Neural progenitor cell (in vitro differentiated cells): Measurements from ENCODE around the gene FMNL2. TPM values are rescaled to one million over a fixed set of nuclear protein-coding genes. Genes with fewer than 3 reads are reported as not detected.

Experiments used
- DNase-seq: peaks from one replicate; pipeline ENCODE4 v3.0.0-alpha.2; 2016; ENCODE audit warnings: low spot score
- H2AFZ ChIP-seq: fragments of 200-600 bp; sonication (generic); replicated peaks from 2 replicates; pipeline ENCODE4 v1.6.1; 2016; ENCODE audit warnings: antibody characterized with exemption
- H3F3A ChIP-seq: fragments of 200-600 bp; sonication (generic); 2 replicates; pipeline ENCODE4 v1.6.1; 2016; ENCODE audit warnings: antibody characterized with exemption, low read depth
- H3K27ac ChIP-seq: fragments of 200-600 bp; sonication (generic); 2 replicates; pipeline ENCODE4 v1.5.1; 2016; ENCODE audit warnings: mild to moderate bottlenecking
- H3K27me3 ChIP-seq: fragments of 200-600 bp; sonication (generic); 2 replicates; pipeline ENCODE4 v1.6.1; 2016; ENCODE audit warnings: mild to moderate bottlenecking, moderate library complexity
- H3K36me3 ChIP-seq: fragments of 200-600 bp; sonication (generic); 2 replicates; pipeline ENCODE4 v1.5.1; 2016
- H3K4me1 ChIP-seq: fragments of 200-600 bp; sonication (generic); 2 replicates; pipeline ENCODE4 v1.6.1; 2016; ENCODE audit warnings: mixed run types
- H3K4me2 ChIP-seq: fragments of 200-600 bp; sonication (generic); 2 replicates; pipeline ENCODE4 v1.6.1; 2016
- H3K4me3 ChIP-seq: fragments of 200-600 bp; sonication (generic); 2 replicates; pipeline ENCODE4 v1.5.1; 2016
- H3K79me2 ChIP-seq: fragments of 200-600 bp; sonication (generic); 2 replicates; pipeline ENCODE4 v1.6.1; 2016; ENCODE audit warnings: low read depth
- H3K9ac ChIP-seq: fragments of 200-600 bp; sonication (generic); 2 replicates; pipeline ENCODE4 v1.6.1; 2016
- H3K9me3 ChIP-seq: fragments of 200-600 bp; sonication (generic); 2 replicates; pipeline ENCODE4 v1.5.1; 2016; ENCODE audit warnings: low read depth
- H4K20me1 ChIP-seq: fragments of 200-600 bp; sonication (generic); 2 replicates; pipeline ENCODE4 v1.6.1; 2016; ENCODE audit warnings: low read depth
- H3K27ac Mint-ChIP-seq: 3 replicates; pipeline ENCODE4 v1.8.0; 2021; ENCODE audit warnings: mixed read lengths
- H3K27me3 Mint-ChIP-seq: 2 replicates; pipeline ENCODE4 v1.8.0; 2022; ENCODE audit warnings: low read depth, mild to moderate bottlenecking, inconsistent platforms, moderate library complexity, mixed read lengths; ENCODE audit not compliant: insufficient read depth
- H3K36me3 Mint-ChIP-seq: 3 replicates; pipeline ENCODE4 v1.8.0; 2021; ENCODE audit warnings: mixed read lengths
- H3K4me1 Mint-ChIP-seq: 3 replicates; pipeline ENCODE4 v1.8.0; 2021; ENCODE audit warnings: mixed read lengths
- H3K4me3 Mint-ChIP-seq: 3 replicates; pipeline ENCODE4 v1.8.0; 2021; ENCODE audit warnings: mild to moderate bottlenecking, moderate library complexity, mixed read lengths
- H3K9me3 Mint-ChIP-seq: 3 replicates; pipeline ENCODE4 v1.8.0; 2020; ENCODE audit warnings: mixed read lengths
- CTCF ChIP-seq: fragments of 200-600 bp; sonication (generic); IDR thresholded peaks from 2 replicates; pipeline ENCODE4 v1.5.1; 2017; ENCODE audit warnings: antibody characterized with exemption, mild to moderate bottlenecking
- EZH2 ChIP-seq: fragments of 200-600 bp; sonication (generic); IDR thresholded peaks from 2 replicates; pipeline ENCODE4 v1.6.1; 2017; ENCODE audit warnings: antibody characterized with exemption, mild to moderate bottlenecking, moderate library complexity
- EZH2phosphoT487 ChIP-seq: fragments of 200-600 bp; sonication (generic); IDR thresholded peaks from 2 replicates; pipeline ENCODE4 v1.6.1; 2017; ENCODE audit warnings: antibody characterized with exemption
- total RNA-seq: library from RNA; depleted of rRNA; stranded (reverse); fragments of >200 nt; gene quantifications from 2 replicates; pipeline ENCODE4 v1.2.3, GENCODE V29; 2015; ENCODE audit warnings: low replicate concordance

The FMNL2 gene
- total RNA-seq, 1 donor from 2014 or later: 99.7 TPM

- H3K4me1 Mint-ChIP-seq: no peaks in the 10 kb centered on the region
- no peaks in the 10 kb centered on the region for H3K27me3 Mint-ChIP-seq
- TF ChIP-seq EZH2phosphoT487 (no peak), CTCF (no peak), EZH2 (no peak)
- no peaks in the 10 kb centered on the region for H3K27me3 ChIP-seq
- DNase-seq: no peak
- H3K4me1 ChIP-seq: no peaks in the 10 kb centered on the region
- H3K4me2 ChIP-seq: no peak overlapping the region
- no peak overlapping the region for H3K4me3 Mint-ChIP-seq
- H4K20me1 ChIP-seq: no peaks in the 10 kb centered on the region
- no peak overlapping the region for H3K4me3 ChIP-seq
- no peaks in the 10 kb centered on the region for H3K9me3 Mint-ChIP-seq
- no peaks in the 10 kb centered on the region for H3K9me3 ChIP-seq
- H3K79me2 ChIP-seq: no peaks in the 10 kb centered on the region
- no peak overlapping the region for H3K27ac ChIP-seq
- no peaks in the 10 kb centered on the region for H3F3A ChIP-seq
- H3K36me3 ChIP-seq: peaks cover 85% of the 10 kb centered on the region
- no peak overlapping the region for H2AFZ ChIP-seq
- H3K9ac ChIP-seq: no peak overlapping the region
- no peak overlapping the region for H3K27ac Mint-ChIP-seq
- peaks cover 19% of the 10 kb centered on the region for H3K36me3 Mint-ChIP-seq
Observed at GRCh38 chr2:152674334-152674733, 339.4 kb downstream of the FMNL2 start.

GRCh38 chr2:152676461-152676860, 341.5 kb downstream of the FMNL2 start:
- Histone ChIP-seq H3F3A (no peaks in the 10 kb centered on the region), H3K4me2 (no peak overlapping the region), H3K27ac (no peak overlapping the region), H3K9ac (no peak overlapping the region), H3K4me1 (no peaks in the 10 kb centered on the region), H2AFZ (no peak overlapping the region), H3K4me3 (no peak overlapping the region), H3K9me3 (no peaks in the 10 kb centered on the region), H3K79me2 (peaks cover 2% of the 10 kb centered on the region), H3K36me3 (peaks cover 82% of the 10 kb centered on the region), H3K27me3 (no peaks in the 10 kb centered on the region), H4K20me1 (no peaks in the 10 kb centered on the region)
- H3K27ac Mint-ChIP-seq: no peak overlapping the region
- peaks cover 2% of the 10 kb centered on the region for H3K4me1 Mint-ChIP-seq
- no peak for DNase-seq
- H3K4me3 Mint-ChIP-seq: no peak overlapping the region
- no peaks in the 10 kb centered on the region for H3K27me3 Mint-ChIP-seq
- H3K36me3 Mint-ChIP-seq: peaks cover 31% of the 10 kb centered on the region
- TF ChIP-seq EZH2 (no peak), CTCF (no peak), EZH2phosphoT487 (no peak)
- H3K9me3 Mint-ChIP-seq: no peaks in the 10 kb centered on the region

- no peak overlapping the region for H3K4me2 ChIP-seq
- no peak overlapping the region for H2AFZ ChIP-seq
- peaks cover 6% of the 10 kb centered on the region for H3K27me3 Mint-ChIP-seq
- no peak overlapping the region for H3K4me3 ChIP-seq
- H3K36me3 ChIP-seq: peaks cover 80% of the 10 kb centered on the region
- H3K36me3 Mint-ChIP-seq: peaks cover 41% of the 10 kb centered on the region
- H3K4me1 ChIP-seq: no peaks in the 10 kb centered on the region
- peaks cover 4% of the 10 kb centered on the region for H3K9me3 ChIP-seq
- H3K9ac ChIP-seq: no peak overlapping the region
- H3K79me2 ChIP-seq: peaks cover 26% of the 10 kb centered on the region
- H4K20me1 ChIP-seq: no peaks in the 10 kb centered on the region
- no peak overlapping the region for H3K27ac ChIP-seq
- no peak overlapping the region for H3K27ac Mint-ChIP-seq
- no peaks in the 10 kb centered on the region for H3F3A ChIP-seq
- H3K9me3 Mint-ChIP-seq: peaks cover 13% of the 10 kb centered on the region
- no peak overlapping the region for H3K4me3 Mint-ChIP-seq
- no peaks in the 10 kb centered on the region for H3K27me3 ChIP-seq
- no peak for DNase-seq
- TF ChIP-seq CTCF: no peak
- no peak for TF ChIP-seq EZH2phosphoT487
- no peak for TF ChIP-seq EZH2
- H3K4me1 Mint-ChIP-seq: peaks cover 7% of the 10 kb centered on the region
Observed at GRCh38 chr2:152678808-152679207, 343.8 kb downstream of the FMNL2 start.
